Measurements from ENCODE around the gene SMAD5. TPM values are rescaled to one million over a fixed set of nuclear protein-coding genes. Genes with fewer than 3 reads are reported as not detected.

SMAD5 gene
- total RNA-seq, 1 experiment from 2014 or later = 106 TPM

DNA sequence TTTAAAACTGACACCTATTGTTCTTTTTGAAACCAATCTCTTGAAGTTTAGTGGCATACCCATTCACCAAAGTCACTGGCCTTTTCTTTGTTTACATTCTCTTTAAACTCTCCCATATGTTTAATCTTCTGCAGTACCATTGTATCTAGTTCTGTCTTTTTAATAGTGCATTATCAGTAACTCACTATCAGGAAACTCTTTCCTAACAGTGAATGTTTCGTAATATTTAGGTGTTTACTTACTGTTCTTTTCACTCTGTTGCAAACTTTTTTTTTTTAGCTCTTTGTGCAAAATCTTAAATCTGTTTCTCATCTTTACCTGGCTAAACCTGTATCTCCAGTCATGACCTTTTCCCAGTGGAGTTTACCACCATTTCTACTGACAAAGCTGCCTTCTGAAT, 17.2 kb downstream of the SMAD5 start:
- ChIA-PET CTCF (interaction anchor here (0.7 to 1.3 kb wide), 3 partner anchors 13 to 63 kb away, joined by 3 read pairs; no protein-coding TSS in a partner anchor), POLR2A (interaction anchor here (0.7 to 10.4 kb wide), 4 partner anchors 13 to 118 kb away, joined by 3 to 178 read pairs (median 5); partner anchors contain the start of gene SMAD5)
- no peaks in the 10 kb centered on the region for H3K9me3 Mint-ChIP-seq (ENCODE audit: unreplicated experiment)
- no peak overlapping the region for H3K27ac Mint-ChIP-seq (ENCODE audit: low read depth, unreplicated experiment)
- no peak for TF ChIP-seq CTCF (IDR thresholded peaks at IDR 0.05; ENCODE audit: unreplicated experiment)
- intact Hi-C loops (cut with micrococcal nuclease) = no loop called here
- H3K27me3 Mint-ChIP-seq (ENCODE audit: insufficient read depth, unreplicated experiment) = no peaks in the 10 kb centered on the region
- BruUV-seq (replicated peaks) = no TSS peak
- H3K4me3 Mint-ChIP-seq (ENCODE audit: unreplicated experiment) = no peak overlapping the region
- no peak for DNase-seq (ENCODE audit: unreplicated experiment)
- H3K4me1 Mint-ChIP-seq (ENCODE audit: insufficient read depth, unreplicated experiment) = peaks cover 47% of the 10 kb centered on the region
- peaks cover 41% of the 10 kb centered on the region for H3K36me3 Mint-ChIP-seq (ENCODE audit: insufficient read depth, unreplicated experiment)

DNA sequence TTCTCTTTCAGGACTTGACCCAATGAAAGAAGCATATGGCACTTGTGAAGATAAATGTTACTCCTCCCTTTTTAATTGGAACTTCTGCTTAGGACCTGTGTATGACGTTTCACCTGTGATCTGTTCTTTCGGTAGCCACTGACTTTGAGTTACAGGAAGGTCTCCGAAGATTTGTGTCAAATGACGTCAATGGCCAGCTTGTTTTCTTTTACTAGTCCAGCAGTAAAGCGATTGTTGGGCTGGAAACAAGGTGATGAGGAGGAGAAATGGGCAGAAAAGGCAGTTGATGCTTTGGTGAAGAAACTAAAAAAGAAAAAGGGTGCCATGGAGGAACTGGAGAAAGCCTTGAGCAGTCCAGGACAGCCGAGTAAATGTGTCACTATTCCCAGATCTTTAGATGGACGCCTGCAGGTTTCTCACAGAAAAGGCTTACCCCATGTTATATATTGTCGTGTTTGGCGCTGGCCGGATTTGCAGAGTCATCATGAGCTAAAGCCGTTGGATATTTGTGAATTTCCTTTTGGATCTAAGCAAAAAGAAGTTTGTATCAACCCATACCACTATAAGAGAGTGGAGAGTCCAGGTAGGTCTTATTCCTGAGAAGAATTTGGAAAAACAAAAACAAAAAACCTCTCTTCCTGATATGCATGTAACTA, 21.1 kb downstream of the SMAD5 start:
- ChIA-PET CTCF (interaction anchor here (0.5 to 1.9 kb wide), 6 partner anchors 9 to 717 kb away, joined by 3 to 6 read pairs (median 3); no protein-coding TSS in a partner anchor), POLR2A (interaction anchor here (10.4 kb wide), 1 partner anchor 17 kb away, joined by 178 read pairs; the partner anchor contains the start of gene SMAD5)
- H3K4me1 Mint-ChIP-seq (ENCODE audit: insufficient read depth, unreplicated experiment) = peaks cover 43% of the 10 kb centered on the region
- no peak for DNase-seq (ENCODE audit: unreplicated experiment)
- H3K36me3 Mint-ChIP-seq (ENCODE audit: insufficient read depth, unreplicated experiment) = peaks cover 60% of the 10 kb centered on the region
- H3K9me3 Mint-ChIP-seq (ENCODE audit: unreplicated experiment) = no peaks in the 10 kb centered on the region
- H3K27ac Mint-ChIP-seq (ENCODE audit: low read depth, unreplicated experiment) = no peak overlapping the region
- H3K27me3 Mint-ChIP-seq (ENCODE audit: insufficient read depth, unreplicated experiment) = no peaks in the 10 kb centered on the region
- TSS peak; percentile 26 for BruUV-seq (replicated peaks)
- intact Hi-C loops (cut with micrococcal nuclease) = no loop called here
- no peak for TF ChIP-seq CTCF (IDR thresholded peaks at IDR 0.05; ENCODE audit: unreplicated experiment)
- no peak overlapping the region for H3K4me3 Mint-ChIP-seq (ENCODE audit: unreplicated experiment)

- Mint-ChIP-seq H3K36me3 (ENCODE audit: insufficient read depth, unreplicated experiment) (peaks cover 52% of the 10 kb centered on the region), H3K27ac (ENCODE audit: low read depth, unreplicated experiment) (no peak overlapping the region), H3K4me1 (ENCODE audit: insufficient read depth, unreplicated experiment) (peaks cover 29% of the 10 kb centered on the region), H3K27me3 (ENCODE audit: insufficient read depth, unreplicated experiment) (no peaks in the 10 kb centered on the region), H3K9me3 (ENCODE audit: unreplicated experiment) (no peaks in the 10 kb centered on the region), H3K4me3 (ENCODE audit: unreplicated experiment) (no peak overlapping the region)
- ChIA-PET POLR2A (interaction anchor here (1.0 kb wide), 1 partner anchor 14 kb away, joined by 3 read pairs; no protein-coding TSS in a partner anchor), CTCF (interaction anchor here (1.1 to 1.9 kb wide), 4 partner anchors 11 to 73 kb away, joined by 3 to 6 read pairs (median 3); no protein-coding TSS in a partner anchor)
- no peak for DNase-seq (ENCODE audit: unreplicated experiment)
- BruUV-seq (replicated peaks) = no TSS peak
- no peak for TF ChIP-seq CTCF (IDR thresholded peaks at IDR 0.05; ENCODE audit: unreplicated experiment)
- intact Hi-C loops (cut with micrococcal nuclease) = no loop called here
Measured at GRCh38 chr5:136155078-136155477, 22.4 kb downstream of the SMAD5 start.

- no peaks in the 10 kb centered on the region for H3K9me3 Mint-ChIP-seq (ENCODE audit: unreplicated experiment)
- BruUV-seq (replicated peaks) = no TSS peak
- no peaks in the 10 kb centered on the region for H3K27me3 Mint-ChIP-seq (ENCODE audit: insufficient read depth, unreplicated experiment)
- H3K36me3 Mint-ChIP-seq (ENCODE audit: insufficient read depth, unreplicated experiment) = peaks cover 58% of the 10 kb centered on the region
- POLR2A ChIA-PET = interaction anchor here (0.6 to 2.2 kb wide), 7 partner anchors 15 to 269 kb away, joined by 3 to 8 read pairs (median 3); partner anchors contain the start of gene SMAD5
- CTCF ChIA-PET = interaction anchor here (1.1 to 2.4 kb wide), 9 partner anchors 9 to 210 kb away, joined by 3 to 10 read pairs (median 6); no protein-coding TSS in a partner anchor
- H3K27ac Mint-ChIP-seq (ENCODE audit: low read depth, unreplicated experiment) = no peak overlapping the region
- TF ChIP-seq CTCF (IDR thresholded peaks at IDR 0.05; ENCODE audit: unreplicated experiment) = no peak
- intact Hi-C loops (cut with micrococcal nuclease) = no loop called here
- peaks cover 24% of the 10 kb centered on the region for H3K4me1 Mint-ChIP-seq (ENCODE audit: insufficient read depth, unreplicated experiment)
- H3K4me3 Mint-ChIP-seq (ENCODE audit: unreplicated experiment) = no peak overlapping the region
- DNase-seq (ENCODE audit: unreplicated experiment) = peak; percentile 48
Measured at GRCh38 chr5:136155761-136156160, 23.1 kb downstream of the SMAD5 start.

All from MCF 10A (cell line).